ENCODE results near the gene ATP6V1E1.

Gene ATP6V1E1

DNA sequence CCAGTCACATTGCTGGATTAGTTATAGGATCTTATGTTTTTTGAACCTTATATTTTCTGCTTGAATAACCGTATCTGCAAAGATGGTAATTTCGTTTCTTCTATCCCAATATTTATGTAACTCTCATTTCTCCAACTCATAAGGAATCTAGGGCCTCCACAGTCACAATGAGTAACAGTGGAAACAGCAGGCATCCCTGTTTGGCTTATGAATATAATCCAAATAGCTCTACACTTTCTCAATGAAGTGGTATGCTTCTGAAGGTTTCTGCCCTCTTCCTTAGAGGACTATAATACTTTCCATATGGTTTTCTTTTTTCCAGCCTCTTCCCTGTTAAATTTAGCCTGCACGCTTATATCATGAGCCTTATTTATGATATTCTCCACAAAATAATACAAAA is 16.5 kb downstream of the ATP6V1E1 start:
- TF ChIP-seq, protein P1, sequence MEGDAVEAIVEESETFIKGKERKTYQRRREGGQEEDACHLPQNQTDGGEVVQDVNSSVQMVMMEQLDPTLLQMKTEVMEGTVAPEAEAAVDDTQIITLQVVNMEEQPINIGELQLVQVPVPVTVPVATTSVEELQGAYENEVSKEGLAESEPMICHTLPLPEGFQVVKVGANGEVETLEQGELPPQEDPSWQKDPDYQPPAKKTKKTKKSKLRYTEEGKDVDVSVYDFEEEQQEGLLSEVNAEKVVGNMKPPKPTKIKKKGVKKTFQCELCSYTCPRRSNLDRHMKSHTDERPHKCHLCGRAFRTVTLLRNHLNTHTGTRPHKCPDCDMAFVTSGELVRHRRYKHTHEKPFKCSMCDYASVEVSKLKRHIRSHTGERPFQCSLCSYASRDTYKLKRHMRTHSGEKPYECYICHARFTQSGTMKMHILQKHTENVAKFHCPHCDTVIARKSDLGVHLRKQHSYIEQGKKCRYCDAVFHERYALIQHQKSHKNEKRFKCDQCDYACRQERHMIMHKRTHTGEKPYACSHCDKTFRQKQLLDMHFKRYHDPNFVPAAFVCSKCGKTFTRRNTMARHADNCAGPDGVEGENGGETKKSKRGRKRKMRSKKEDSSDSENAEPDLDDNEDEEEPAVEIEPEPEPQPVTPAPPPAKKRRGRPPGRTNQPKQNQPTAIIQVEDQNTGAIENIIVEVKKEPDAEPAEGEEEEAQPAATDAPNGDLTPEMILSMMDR (IDR thresholded peaks at IDR 0.05; ENCODE audit: insufficient read depth, low read depth, low read length, missing control alignments), result no peak
- no peak for DNase-seq (ENCODE audit: low read depth)
- no peak overlapping the region for H3K4me3 ChIP-seq (ENCODE audit: low read length)

DNA sequence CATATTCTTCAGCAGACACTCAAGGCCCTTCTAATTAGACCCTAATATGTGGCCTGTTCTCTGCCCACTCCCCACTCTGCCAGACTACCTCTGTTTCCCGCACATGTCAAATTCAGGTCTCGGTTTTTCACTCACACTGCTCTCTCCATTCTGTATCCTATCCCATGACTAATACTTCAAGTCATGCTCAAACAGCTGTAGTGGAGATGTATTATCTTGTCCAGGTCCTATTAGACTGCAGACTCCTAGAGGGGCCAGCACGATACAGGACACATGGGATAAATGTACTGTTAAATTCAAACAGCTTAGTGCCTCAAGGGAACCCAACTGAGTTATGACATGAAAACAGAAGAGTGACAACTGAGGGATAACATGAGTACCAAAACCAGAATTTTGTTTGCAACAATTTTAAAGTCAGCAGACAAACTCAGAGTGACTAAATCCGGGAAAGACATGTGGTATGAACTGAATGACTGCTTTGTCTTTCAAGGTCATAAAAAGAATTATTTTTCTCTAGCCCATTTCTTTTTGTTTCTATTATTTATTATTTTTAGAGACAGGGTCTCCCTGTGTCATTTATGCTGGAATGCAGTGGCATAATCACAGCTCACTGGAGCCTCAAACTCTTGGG is 20.5 kb downstream of the ATP6V1E1 start:
- H3K4me3 ChIP-seq (ENCODE audit: low read length), result no peak overlapping the region
- no peak for DNase-seq (ENCODE audit: low read depth)
- TF ChIP-seq, protein P1 (IDR thresholded peaks at IDR 0.05; ENCODE audit: insufficient read depth, low read depth, low read length, missing control alignments), result no peak

DNA sequence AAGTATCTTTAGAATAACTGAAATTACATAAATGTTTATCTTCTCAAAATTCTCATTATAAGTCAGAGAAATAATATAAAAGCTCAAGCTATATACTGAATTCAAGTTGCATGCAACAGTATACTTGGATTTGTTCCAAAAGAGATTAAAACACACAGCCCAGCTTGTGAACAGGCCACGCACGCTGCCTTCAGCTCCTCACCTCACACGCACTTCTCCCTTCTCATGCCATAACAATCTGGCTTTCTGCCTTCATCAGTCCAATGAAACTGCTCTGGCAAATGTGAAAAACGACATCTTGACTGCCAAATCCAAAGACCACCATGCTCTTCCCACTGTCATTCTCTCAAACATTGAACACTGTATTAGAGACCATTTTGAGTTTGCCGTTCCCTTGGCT is 22.1 kb downstream of the ATP6V1E1 start:
- TF ChIP-seq, protein P1 (IDR thresholded peaks at IDR 0.05; ENCODE audit: insufficient read depth, low read depth, low read length, missing control alignments), result no peak
- no peak overlapping the region for H3K4me3 ChIP-seq (ENCODE audit: low read length)
- no peak for DNase-seq (ENCODE audit: low read depth)

DNA sequence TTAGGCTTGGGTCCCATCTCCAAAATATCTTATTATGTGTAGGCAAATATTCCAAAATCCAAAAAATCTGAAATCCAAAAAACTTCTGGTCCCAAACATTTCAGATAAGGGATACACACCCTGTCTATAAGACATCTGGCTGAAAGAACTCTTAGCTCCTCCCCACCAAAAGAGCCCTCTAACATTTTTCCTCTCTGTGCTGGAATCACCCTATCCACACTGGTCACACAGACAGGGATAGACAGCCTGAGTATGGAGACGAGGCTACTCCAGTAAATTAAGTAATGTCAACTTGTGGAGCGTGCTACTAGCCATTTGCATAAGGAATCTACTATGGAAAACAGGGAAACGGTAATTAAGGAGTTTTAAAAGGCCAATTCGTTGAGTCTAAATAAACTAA is 24.9 kb downstream of the ATP6V1E1 start:
- TF ChIP-seq, protein P1 (IDR thresholded peaks at IDR 0.05; ENCODE audit: insufficient read depth, low read depth, low read length, missing control alignments), result no peak
- DNase-seq (ENCODE audit: low read depth), result no peak
- no peak overlapping the region for H3K4me3 ChIP-seq (ENCODE audit: low read length)

DNA sequence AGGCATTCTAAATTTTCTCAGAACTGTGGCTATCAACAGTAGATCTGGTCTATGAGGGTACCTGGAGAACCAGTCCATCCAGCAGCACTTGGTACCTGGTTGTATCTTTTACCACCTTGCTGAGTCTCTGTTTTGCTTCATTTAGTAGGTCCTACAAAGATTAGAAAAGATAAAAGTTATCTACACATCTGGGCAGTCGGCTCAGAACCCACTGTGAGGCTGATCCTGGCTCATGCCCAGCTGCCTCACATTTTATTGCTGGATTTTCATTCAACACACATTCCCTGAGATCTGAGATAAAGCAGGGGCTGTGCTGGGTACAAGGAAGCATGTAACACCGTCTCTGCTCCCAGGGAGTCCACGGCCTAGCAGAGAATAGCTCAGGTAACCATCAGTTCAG is 27.5 kb downstream of the ATP6V1E1 start:
- H3K4me3 ChIP-seq (ENCODE audit: low read length), result no peak overlapping the region
- TF ChIP-seq, protein P1 (IDR thresholded peaks at IDR 0.05; ENCODE audit: insufficient read depth, low read depth, low read length, missing control alignments), result no peak
- DNase-seq (ENCODE audit: low read depth), result no peak

DNA sequence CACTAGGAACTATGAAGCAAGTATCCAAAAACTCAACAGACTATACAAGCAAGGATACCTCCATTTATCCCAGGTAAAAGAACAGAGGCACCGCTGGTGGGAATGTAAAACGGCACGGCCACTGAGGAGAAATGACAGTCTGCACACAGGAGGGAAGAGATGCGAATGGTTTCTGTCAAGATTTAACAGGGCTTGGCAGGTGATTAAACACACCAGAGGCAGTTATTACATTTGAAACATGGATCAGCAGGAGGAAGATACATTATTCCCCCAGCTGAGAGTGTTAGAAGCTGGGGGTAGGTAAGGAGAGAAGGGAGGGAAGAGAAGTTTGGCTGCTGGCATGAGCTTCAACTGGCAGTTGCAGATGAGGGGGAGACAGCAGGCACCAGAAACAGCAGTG is 30.2 kb downstream of the ATP6V1E1 start:
- TF ChIP-seq, protein P1 (IDR thresholded peaks at IDR 0.05; ENCODE audit: insufficient read depth, low read depth, low read length, missing control alignments), result no peak
- DNase-seq (ENCODE audit: low read depth), result no peak
- no peak overlapping the region for H3K4me3 ChIP-seq (ENCODE audit: low read length)

DNA sequence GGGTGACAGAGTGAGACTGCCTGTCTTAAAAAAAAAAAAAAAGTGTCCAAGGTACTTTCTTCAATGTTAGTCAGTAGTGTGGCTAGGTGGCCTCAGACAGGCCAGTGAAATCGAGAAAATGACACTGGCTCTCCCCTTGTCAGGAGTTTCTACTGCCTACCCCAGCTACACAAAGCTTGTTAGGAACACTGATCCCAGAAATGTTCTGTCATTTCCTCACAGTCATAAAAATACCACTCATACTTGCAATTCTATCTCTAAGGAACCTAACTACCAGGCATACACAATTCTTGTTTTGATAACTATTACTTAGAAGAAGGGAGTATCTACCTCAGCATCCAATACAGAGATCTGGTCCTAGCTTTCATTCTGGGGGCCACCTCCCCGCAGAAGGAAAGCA is 31.3 kb downstream of the ATP6V1E1 start:
- TF ChIP-seq, protein P1 (IDR thresholded peaks at IDR 0.05; ENCODE audit: insufficient read depth, low read depth, low read length, missing control alignments), result no peak
- no peak for DNase-seq (ENCODE audit: low read depth)

More for the DNA sequence above, 31.3 kb downstream of the ATP6V1E1 start:
- no peak overlapping the region for H3K4me3 ChIP-seq (ENCODE audit: low read length)
